HL-60 (cell line): ENCODE measurements around the gene SLC22A3.

Experiments used
- POLR2AphosphoS5 ChIP-seq: IDR thresholded peaks from 2 replicates; pipeline ENCODE4 v1.6.1; 2012; ENCODE audit warnings: low read depth
- TF ChIP-seq, protein P1 (sequence below): IDR thresholded peaks from one replicate; pipeline ENCODE4 v1.5.1; 2011; ENCODE audit warnings: low read length, control low read depth, inconsistent platforms; ENCODE audit not compliant: insufficient read depth

DNA sequence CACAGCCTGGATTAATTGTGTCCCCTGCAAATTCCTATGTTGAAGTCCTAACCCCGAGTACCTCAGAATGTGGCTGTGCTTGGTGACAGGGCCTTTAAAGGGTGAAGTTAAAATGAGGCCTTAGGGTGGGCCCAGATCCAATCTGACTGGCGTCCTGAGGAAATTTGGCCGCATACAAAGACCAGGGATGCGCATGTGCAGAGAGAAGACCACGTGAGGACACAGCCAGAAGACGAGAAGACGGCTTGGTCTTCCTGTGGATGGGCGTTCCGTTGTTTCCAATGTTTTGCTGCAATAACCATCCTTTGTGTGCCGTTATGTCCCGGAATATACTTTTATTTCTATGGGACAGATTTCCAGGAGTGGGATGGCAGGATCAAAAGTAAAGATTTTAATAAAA is 48.6 kb upstream of the SLC22A3 start:
- TF ChIP-seq, protein P1, sequence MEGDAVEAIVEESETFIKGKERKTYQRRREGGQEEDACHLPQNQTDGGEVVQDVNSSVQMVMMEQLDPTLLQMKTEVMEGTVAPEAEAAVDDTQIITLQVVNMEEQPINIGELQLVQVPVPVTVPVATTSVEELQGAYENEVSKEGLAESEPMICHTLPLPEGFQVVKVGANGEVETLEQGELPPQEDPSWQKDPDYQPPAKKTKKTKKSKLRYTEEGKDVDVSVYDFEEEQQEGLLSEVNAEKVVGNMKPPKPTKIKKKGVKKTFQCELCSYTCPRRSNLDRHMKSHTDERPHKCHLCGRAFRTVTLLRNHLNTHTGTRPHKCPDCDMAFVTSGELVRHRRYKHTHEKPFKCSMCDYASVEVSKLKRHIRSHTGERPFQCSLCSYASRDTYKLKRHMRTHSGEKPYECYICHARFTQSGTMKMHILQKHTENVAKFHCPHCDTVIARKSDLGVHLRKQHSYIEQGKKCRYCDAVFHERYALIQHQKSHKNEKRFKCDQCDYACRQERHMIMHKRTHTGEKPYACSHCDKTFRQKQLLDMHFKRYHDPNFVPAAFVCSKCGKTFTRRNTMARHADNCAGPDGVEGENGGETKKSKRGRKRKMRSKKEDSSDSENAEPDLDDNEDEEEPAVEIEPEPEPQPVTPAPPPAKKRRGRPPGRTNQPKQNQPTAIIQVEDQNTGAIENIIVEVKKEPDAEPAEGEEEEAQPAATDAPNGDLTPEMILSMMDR = no peak
- no peak for TF ChIP-seq POLR2AphosphoS5
